K562 treated with DMSO at 1 percent for 4 hours (cell line): Measurements from ENCODE around the gene GRHL3. TPM values are rescaled to one million over a fixed set of nuclear protein-coding genes. Genes with fewer than 3 reads are reported as not detected.

ENCODE experiments used
- total RNA-seq: library from RNA; unstranded; fragments of 300-600 nt; gene quantifications from 2 replicates; pipeline ENCODE4 v1.2.3, GENCODE V29; 2022; ENCODE audit not compliant: insufficient read depth

The GRHL3 gene
- not detected in 2 replicates for total RNA-seq

GRCh38 chr1:24319312-24319863 is at the start of gene GRHL3:
Gene GRHL3, plus strand, starts transcription at chr1:24319357. Its CDS starts 195 bp downstream, at chr1:24319552.

Other genes with a start within 250 kb of the GRHL3 start
- gene MYOM3, start 207.2 kb upstream of the GRHL3 start, total RNA-seq, result not detected in 2 replicates
- not detected in 2 replicates for gene IL22RA1, start 176.2 kb upstream of the GRHL3 start, total RNA-seq
- gene IFNLR1, start 132.1 kb upstream of the GRHL3 start, total RNA-seq, result not detected in 2 replicates
- 3.8 and 5.3 TPM in 2 replicates for gene STPG1, start 94.4 kb downstream of the GRHL3 start, total RNA-seq
- gene NIPAL3, start 96.4 kb downstream of the GRHL3 start, total RNA-seq, result 19.7 and 21.1 TPM in 2 replicates
- 1.5 and 2.7 TPM in 2 replicates for gene RCAN3, start 183.5 kb downstream of the GRHL3 start, total RNA-seq
- gene NCMAP, start 236.7 kb downstream of the GRHL3 start, total RNA-seq, result not detected in 2 replicates